Endodermal cell (in vitro differentiated cells): ENCODE data around the gene PLA2G2A. TPM values are rescaled to one million over a fixed set of nuclear protein-coding genes. Genes with fewer than 3 reads are reported as not detected.

Experiments used
- DNase-seq: peaks from one replicate; pipeline ENCODE4 v3.0.0-alpha.2; 2017
- H3K27ac ChIP-seq: 2 replicates; pipeline ENCODE4 v1.5.1; 2013; ENCODE audit warnings: mild to moderate bottlenecking, low read depth, low read length, moderate library complexity
- H3K27me3 ChIP-seq: 2 replicates; pipeline ENCODE4 v1.6.1; 2013; ENCODE audit warnings: mild to moderate bottlenecking, low read length, moderate library complexity; ENCODE audit not compliant: insufficient read depth, control insufficient read depth, poor library complexity, severe bottlenecking
- H3K36me3 ChIP-seq: 2 replicates; pipeline ENCODE4 v1.7.0; 2013; ENCODE audit warnings: mild to moderate bottlenecking, low read length, moderate library complexity; ENCODE audit not compliant: control insufficient read depth, insufficient read depth
- H3K4me1 ChIP-seq: one replicate; pipeline ENCODE4 v1.7.0; 2013; ENCODE audit warnings: low read length; ENCODE audit not compliant: control insufficient read depth, insufficient read depth
- H3K4me3 ChIP-seq: 2 replicates; pipeline ENCODE4 v1.5.1; 2013; ENCODE audit warnings: mild to moderate bottlenecking, low read length, moderate library complexity
- H3K9ac ChIP-seq: 2 replicates; pipeline ENCODE4 v1.6.1; 2013; ENCODE audit warnings: mild to moderate bottlenecking, low read length, moderate library complexity; ENCODE audit not compliant: poor library complexity, severe bottlenecking; ENCODE audit errors: extremely low read depth
- H3K9me3 ChIP-seq: 2 replicates; pipeline ENCODE4 v1.6.1; 2013; ENCODE audit warnings: mild to moderate bottlenecking, low read length, moderate library complexity; ENCODE audit not compliant: control insufficient read depth
- H3K27ac Mint-ChIP-seq: 2 replicates; pipeline ENCODE4 v1.8.0; 2020; ENCODE audit warnings: mixed read lengths
- H3K27me3 Mint-ChIP-seq: 2 replicates; pipeline ENCODE4 v1.8.0; 2021; ENCODE audit warnings: mild to moderate bottlenecking, mixed read lengths; ENCODE audit not compliant: insufficient read depth
- H3K36me3 Mint-ChIP-seq: 2 replicates; pipeline ENCODE4 v1.8.0; 2020; ENCODE audit warnings: low read depth, mixed read lengths
- H3K4me1 Mint-ChIP-seq: 2 replicates; pipeline ENCODE4 v1.8.0; 2020; ENCODE audit warnings: mixed read lengths
- H3K4me3 Mint-ChIP-seq: 2 replicates; pipeline ENCODE4 v1.8.0; 2020; ENCODE audit warnings: mild to moderate bottlenecking, moderate library complexity, mixed read lengths
- H3K9me3 Mint-ChIP-seq: 2 replicates; pipeline ENCODE4 v1.8.0; 2020; ENCODE audit warnings: mild to moderate bottlenecking, mixed read lengths
- CTCF ChIP-seq: fragments of 200-600 bp; sonication (generic); conservative IDR thresholded peaks from 2 replicates; pipeline ENCODE4 v1.5.0; 2021; ENCODE audit warnings: antibody characterized with exemption, mild to moderate bottlenecking
- WGBS, 2 experiments: methylation state at CpG; one replicate each; pipeline versions ENCODE4 v1.1.5 to v1.1.7; 2013; ENCODE audit warnings: missing lambda C conversion rate in 2 of 2, mixed read lengths in 1 of 2; ENCODE audit not compliant: insufficient coverage in 1 of 2, insufficient read length in 1 of 2; 5-methylcytosine and 5-hydroxymethylcytosine counted together
- total RNA-seq, 2 donors: library from RNA; stranded (reverse); fragmentation: NEBNext Ultra II Directional in 1 of 2; extraction: Animal tissue kit (Norgen Biotek cat#: 25700) in 1 of 2; gene quantifications; 2 replicates in 1 of 2; 3 replicates in 1 of 2; pipeline ENCODE4 v1.2.1, GENCODE V29; 2021

The PLA2G2A gene
- total RNA-seq, 2 donors from 2014 or later = 1.0 TPM; not detected in 1

DNA sequence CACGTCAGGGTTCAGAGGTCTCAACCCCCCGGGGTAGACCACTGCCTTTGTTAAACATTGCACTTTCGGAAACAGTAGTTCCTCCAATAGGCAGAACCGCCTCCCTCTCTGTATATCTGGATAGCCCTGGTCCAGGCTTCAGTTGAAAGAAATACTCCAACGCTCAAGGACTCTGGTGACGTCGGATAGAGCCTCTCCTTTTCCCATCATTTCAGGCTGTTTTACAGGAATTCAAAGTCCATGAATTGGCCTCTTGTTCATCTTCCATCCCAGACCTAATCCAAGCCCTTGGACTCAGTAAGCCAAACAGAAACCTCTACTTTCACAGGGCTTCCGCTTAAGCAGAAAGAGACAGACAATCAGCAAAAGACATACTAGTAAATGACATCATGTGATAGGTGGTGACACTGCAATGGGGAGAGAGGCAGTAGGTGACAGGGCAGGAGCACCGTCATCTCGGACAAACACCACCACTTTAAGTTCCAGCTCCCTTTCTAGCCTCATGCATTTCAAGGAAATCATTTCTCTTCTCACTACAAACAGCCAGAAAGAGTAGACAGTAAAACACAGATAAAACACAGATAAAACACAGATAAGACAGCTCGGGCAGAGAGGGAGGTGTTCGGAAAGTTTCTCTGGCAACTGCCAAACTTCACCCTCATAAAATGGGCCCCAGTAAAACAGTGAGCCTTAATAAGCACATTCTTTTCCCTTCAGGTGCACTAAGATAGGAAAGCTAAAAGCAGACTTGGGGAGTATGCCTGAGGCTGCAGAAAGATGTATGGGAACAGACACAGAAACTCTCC lies 2.3 kb upstream of the PLA2G2A start:
- H3K27me3 ChIP-seq = no peaks in the 10 kb centered on the region
- no peaks in the 10 kb centered on the region for H3K36me3 ChIP-seq
- no peak overlapping the region for H3K27ac ChIP-seq
- no peak for DNase-seq
- Mint-ChIP-seq H3K27ac (no peak overlapping the region), H3K36me3 (no peaks in the 10 kb centered on the region), H3K4me1 (peaks cover 9% of the 10 kb centered on the region), H3K27me3 (peaks cover 2% of the 10 kb centered on the region), H3K9me3 (peaks cover 15% of the 10 kb centered on the region), H3K4me3 (no peak overlapping the region)
- no peaks in the 10 kb centered on the region for H3K4me1 ChIP-seq
- WGBS, 2 experiments = 87 to 93% methylated on average over 6 to 12 of the region's 12 CpGs
- no peak overlapping the region for H3K9ac ChIP-seq
- no peaks in the 10 kb centered on the region for H3K9me3 ChIP-seq
- H3K4me3 ChIP-seq = no peak overlapping the region
- no peak for TF ChIP-seq CTCF

GRCh38 chr1:19981170-19981506 lies 1.7 kb upstream of the PLA2G2A start:
- no peaks in the 10 kb centered on the region for H3K27me3 ChIP-seq
- H3K27me3 Mint-ChIP-seq = peaks cover 6% of the 10 kb centered on the region
- no peak overlapping the region for H3K4me3 ChIP-seq
- H3K4me1 Mint-ChIP-seq = peaks cover 9% of the 10 kb centered on the region
- H3K4me1 ChIP-seq = no peaks in the 10 kb centered on the region
- no peak for DNase-seq
- no peak for TF ChIP-seq CTCF
- H3K36me3 ChIP-seq = no peaks in the 10 kb centered on the region
- 87 to 100% methylated on average over 1 of the region's 1 CpG for WGBS, 2 experiments
- no peaks in the 10 kb centered on the region for H3K36me3 Mint-ChIP-seq
- H3K9me3 ChIP-seq = no peaks in the 10 kb centered on the region
- H3K4me3 Mint-ChIP-seq = no peak overlapping the region
- H3K27ac Mint-ChIP-seq = no peak overlapping the region
- no peak overlapping the region for H3K27ac ChIP-seq
- peaks cover 15% of the 10 kb centered on the region for H3K9me3 Mint-ChIP-seq
- H3K9ac ChIP-seq = no peak overlapping the region

DNA sequence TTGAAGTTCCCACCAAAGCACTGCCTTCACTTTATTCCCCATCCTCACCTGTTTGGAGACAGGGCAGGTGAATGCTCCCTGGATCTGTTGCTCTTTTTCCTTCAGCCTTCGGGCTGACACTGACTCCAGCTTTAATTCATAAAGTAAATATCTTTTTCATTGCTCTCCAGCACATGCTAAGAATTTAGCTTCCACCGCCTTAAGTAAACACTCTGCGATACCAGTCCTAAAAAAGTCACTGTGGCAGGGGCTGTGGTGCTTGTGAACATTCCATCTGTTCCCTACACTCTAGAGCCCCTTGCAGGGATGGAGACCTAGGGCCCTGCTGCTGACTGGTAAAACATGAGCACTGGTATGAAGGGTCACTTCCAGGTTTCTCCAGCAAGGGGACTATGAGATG lies 896 bp upstream of the PLA2G2A start:
- 94 to 95% methylated on average over 2 to 3 of the region's 3 CpGs for WGBS, 2 experiments
- Histone ChIP-seq H3K27me3 (no peaks in the 10 kb centered on the region), H3K9ac (no peak overlapping the region), H3K4me3 (no peak overlapping the region), H3K9me3 (no peaks in the 10 kb centered on the region), H3K27ac (no peak overlapping the region), H3K36me3 (no peaks in the 10 kb centered on the region), H3K4me1 (no peaks in the 10 kb centered on the region)
- Mint-ChIP-seq H3K4me1 (peaks cover 10% of the 10 kb centered on the region), H3K36me3 (no peaks in the 10 kb centered on the region), H3K27me3 (peaks cover 6% of the 10 kb centered on the region), H3K4me3 (no peak overlapping the region), H3K9me3 (peaks cover 13% of the 10 kb centered on the region), H3K27ac (no peak overlapping the region)
- no peak for DNase-seq
- no peak for TF ChIP-seq CTCF
